Natural killer cell (primary cell): ENCODE data around the gene NANOS2. TPM values are rescaled to one million over a fixed set of nuclear protein-coding genes. Genes with fewer than 3 reads are reported as not detected.
A peak's percentile ranks its signal among the peaks of the same experiment; 100 is the strongest.

Experiments used
- ATAC-seq, 3 donors: fragments of 150-1000 bp in 2 of 3; fragments of 200-7000 bp in 1 of 3; cut with Tn5 transposase; 1 replicate in 1 of 3; 2 replicates in 2 of 3; pipeline ENCODE4 v1.10.0; 2021; ENCODE audit warnings: mild to moderate bottlenecking in 2 of 3, moderate library complexity in 2 of 3
- DNase-seq, 2 donors: peaks; one replicate each; pipeline versions ENCODE4 v3.0.0 to v3.0.0-alpha.2; 2013 to 2021; ENCODE audit warnings: mixed read lengths in 1 of 2
- H3K27ac ChIP-seq: one replicate; pipeline ENCODE4 v1.5.1; 2013; ENCODE audit warnings: mild to moderate bottlenecking, low read length
- H3K27me3 ChIP-seq: one replicate; pipeline ENCODE4 v1.6.1; 2013; ENCODE audit warnings: low read length; ENCODE audit not compliant: control insufficient read depth, insufficient read depth
- H3K36me3 ChIP-seq: one replicate; pipeline ENCODE4 v1.6.1; 2013; ENCODE audit warnings: low read length; ENCODE audit not compliant: control insufficient read depth, insufficient read depth
- H3K4me1 ChIP-seq: one replicate; pipeline ENCODE4 v1.6.1; 2013; ENCODE audit warnings: low read length; ENCODE audit not compliant: control insufficient read depth, insufficient read depth
- H3K4me3 ChIP-seq: one replicate; pipeline ENCODE4 v1.5.1; 2013; ENCODE audit warnings: low read length
- H3K9me3 ChIP-seq: one replicate; pipeline ENCODE4 v1.6.1; 2013; ENCODE audit warnings: low read length; ENCODE audit not compliant: control insufficient read depth, insufficient read depth
- H3K27ac Mint-ChIP-seq, 2 donors: one replicate each; pipeline ENCODE4 v1.8.0; 2022; ENCODE audit warnings: mild to moderate bottlenecking in 2 of 2, mixed read lengths in 2 of 2, moderate library complexity in 1 of 2
- H3K27me3 Mint-ChIP-seq, 2 donors: one replicate each; pipeline ENCODE4 v1.8.0; 2022; ENCODE audit warnings: low read depth in 2 of 2, mixed read lengths in 2 of 2
- H3K36me3 Mint-ChIP-seq: one replicate; pipeline ENCODE4 v1.8.0; 2022; ENCODE audit warnings: mixed read lengths
- H3K4me1 Mint-ChIP-seq, 2 donors: one replicate each; pipeline ENCODE4 v1.8.0; 2022; ENCODE audit warnings: mixed read lengths in 2 of 2
- H3K4me3 Mint-ChIP-seq: one replicate; pipeline ENCODE4 v1.8.0; 2022; ENCODE audit warnings: mild to moderate bottlenecking, moderate library complexity, mixed read lengths
- H3K9me3 Mint-ChIP-seq, 2 donors: one replicate each; pipeline ENCODE4 v1.8.0; 2022; ENCODE audit warnings: mixed read lengths in 2 of 2
- WGBS: methylation state at CpG from one replicate; pipeline ENCODE4 v1.1.7; 2013; ENCODE audit warnings: missing lambda C conversion rate; ENCODE audit not compliant: insufficient coverage; 5-methylcytosine and 5-hydroxymethylcytosine counted together
- intact Hi-C: fragments of 100-400 bp; cut with micrococcal nuclease; formaldehyde crosslinking; loops from one replicate; pipeline ENCODE4 v1.14.2; 2022
- total RNA-seq, 4 donors: library from RNA; stranded (reverse); fragments of 120-200 nt in 1 of 4; gene quantifications; one replicate each; pipeline versions ENCODE4 v1.2.3 to v1.2.4, GENCODE V29; 2013 to 2022
- TF ChIP-seq, protein P1 (sequence below): fragments of 200-600 bp; IDR thresholded peaks from one replicate; pipeline ENCODE4 v1.8.0; 2022; ENCODE audit warnings: antibody characterized with exemption

The NANOS2 gene
- total RNA-seq, 3 donors from 2014 or later (not counting 1 experiment from before 2014, with no cell fraction given) = not detected

- ATAC-seq (no peak), DNase-seq (no peak)
- TF ChIP-seq, protein P1, sequence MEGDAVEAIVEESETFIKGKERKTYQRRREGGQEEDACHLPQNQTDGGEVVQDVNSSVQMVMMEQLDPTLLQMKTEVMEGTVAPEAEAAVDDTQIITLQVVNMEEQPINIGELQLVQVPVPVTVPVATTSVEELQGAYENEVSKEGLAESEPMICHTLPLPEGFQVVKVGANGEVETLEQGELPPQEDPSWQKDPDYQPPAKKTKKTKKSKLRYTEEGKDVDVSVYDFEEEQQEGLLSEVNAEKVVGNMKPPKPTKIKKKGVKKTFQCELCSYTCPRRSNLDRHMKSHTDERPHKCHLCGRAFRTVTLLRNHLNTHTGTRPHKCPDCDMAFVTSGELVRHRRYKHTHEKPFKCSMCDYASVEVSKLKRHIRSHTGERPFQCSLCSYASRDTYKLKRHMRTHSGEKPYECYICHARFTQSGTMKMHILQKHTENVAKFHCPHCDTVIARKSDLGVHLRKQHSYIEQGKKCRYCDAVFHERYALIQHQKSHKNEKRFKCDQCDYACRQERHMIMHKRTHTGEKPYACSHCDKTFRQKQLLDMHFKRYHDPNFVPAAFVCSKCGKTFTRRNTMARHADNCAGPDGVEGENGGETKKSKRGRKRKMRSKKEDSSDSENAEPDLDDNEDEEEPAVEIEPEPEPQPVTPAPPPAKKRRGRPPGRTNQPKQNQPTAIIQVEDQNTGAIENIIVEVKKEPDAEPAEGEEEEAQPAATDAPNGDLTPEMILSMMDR = peak; percentile 52
- intact Hi-C loops = loop anchor here (1.0 to 2.0 kb wide), 2 partner anchors 66 to 113 kb away; no protein-coding TSS in a partner anchor
- Mint-ChIP-seq H3K4me3 (peak overlapping the region; percentile 92), H3K36me3 (no peaks in the 10 kb centered on the region), H3K27ac (peak overlapping the region; percentile 79 to 83), H3K4me1 (peaks cover 17 to 35% of the 10 kb centered on the region in 2 donors), H3K9me3 (no peaks in the 10 kb centered on the region), H3K27me3 (peaks cover 0 to 10% of the 10 kb centered on the region in 2 donors)
- no peaks in the 10 kb centered on the region for H3K9me3 ChIP-seq
- H3K27ac ChIP-seq = no peak overlapping the region
- H3K4me3 ChIP-seq = no peak overlapping the region
- H3K27me3 ChIP-seq = no peaks in the 10 kb centered on the region
- peaks cover 37% of the 10 kb centered on the region for H3K4me1 ChIP-seq
- H3K36me3 ChIP-seq = no peaks in the 10 kb centered on the region
- no CpG with 5 or more reads among the region's 5 CpGs for WGBS
Measured at GRCh38 chr19:45883586-45883880, 31.0 kb downstream of the NANOS2 start.

DNA sequence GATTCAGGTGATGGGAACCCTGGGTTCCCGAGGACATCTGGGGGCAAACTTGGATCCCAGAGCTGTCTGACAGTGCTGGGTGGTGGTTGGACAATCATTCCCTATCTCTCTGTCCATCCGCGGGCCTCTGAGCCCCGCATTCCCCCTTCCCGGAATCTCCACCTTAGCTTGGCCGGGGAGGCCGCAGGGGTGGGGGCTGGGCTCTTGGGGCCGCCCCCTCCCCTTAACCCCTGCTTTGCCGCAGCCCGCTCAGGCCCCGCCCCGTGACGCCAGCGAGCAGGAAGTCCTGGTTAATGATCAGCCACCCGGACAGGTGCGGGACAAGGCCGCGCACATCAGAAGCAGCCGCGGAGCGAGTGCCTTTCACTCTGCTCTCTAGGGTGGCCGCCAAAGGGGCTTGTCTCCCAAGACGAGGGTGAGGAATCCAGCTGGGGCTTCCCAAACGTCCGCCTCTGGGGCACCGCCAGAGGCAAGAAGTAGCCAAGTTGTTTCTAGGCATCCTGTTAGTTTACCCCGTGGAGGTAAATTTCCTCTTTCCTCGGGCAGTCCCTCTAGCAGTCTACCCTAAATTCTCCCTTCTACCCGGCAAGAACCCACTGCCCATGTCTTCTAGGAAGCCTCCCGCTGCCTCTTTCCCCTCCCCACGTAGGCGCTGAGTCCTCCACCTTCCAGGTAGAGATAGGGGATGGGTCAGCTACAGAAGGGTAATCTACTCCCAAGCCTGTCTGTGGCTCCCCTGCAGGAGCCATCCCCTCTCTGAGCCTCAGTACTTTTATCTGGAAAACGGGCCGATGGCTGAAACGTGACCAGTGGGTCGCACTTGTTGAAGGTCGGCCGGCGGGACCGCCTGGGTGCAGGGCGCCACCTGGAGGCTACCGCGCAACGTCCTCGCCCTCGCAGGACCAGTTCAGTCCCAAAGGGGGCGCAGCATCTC, 31.7 kb downstream of the NANOS2 start:
- H3K27ac ChIP-seq = no peak overlapping the region
- peaks cover 37% of the 10 kb centered on the region for H3K4me1 ChIP-seq
- H3K36me3 ChIP-seq = no peaks in the 10 kb centered on the region
- peaks cover 0 to 13% of the 10 kb centered on the region in 2 donors for H3K27me3 Mint-ChIP-seq
- TF ChIP-seq, protein P1 = peak; percentile 98
- DNase-seq (peak; percentile 87 to 93), ATAC-seq (peak; percentile 52 to 65 (median 53))
- WGBS = 36% methylated on average over 46 of the region's 47 CpGs
- no peaks in the 10 kb centered on the region for H3K36me3 Mint-ChIP-seq
- H3K4me3 Mint-ChIP-seq = peak overlapping the region; percentile 92
- intact Hi-C loops = loop anchor here (1.0 to 2.0 kb wide), 2 partner anchors 66 to 112 kb away; no protein-coding TSS in a partner anchor
- H3K4me1 Mint-ChIP-seq = peaks cover 17 to 38% of the 10 kb centered on the region in 2 donors
- no peak overlapping the region for H3K4me3 ChIP-seq
- H3K27ac Mint-ChIP-seq = peak overlapping the region; percentile 79 to 83
- no peaks in the 10 kb centered on the region for H3K9me3 Mint-ChIP-seq
- H3K9me3 ChIP-seq = no peaks in the 10 kb centered on the region
- no peaks in the 10 kb centered on the region for H3K27me3 ChIP-seq

- no peak overlapping the region for H3K4me3 ChIP-seq
- DNase-seq (no peak), ATAC-seq (no peak)
- Mint-ChIP-seq H3K36me3 (no peaks in the 10 kb centered on the region), H3K9me3 (no peaks in the 10 kb centered on the region), H3K27me3 (peaks cover 0 to 14% of the 10 kb centered on the region in 2 donors), H3K27ac (no peak overlapping the region), H3K4me1 (peaks cover 17 to 39% of the 10 kb centered on the region in 2 donors), H3K4me3 (no peak overlapping the region)
- H3K9me3 ChIP-seq = no peaks in the 10 kb centered on the region
- no peaks in the 10 kb centered on the region for H3K27me3 ChIP-seq
- H3K36me3 ChIP-seq = no peaks in the 10 kb centered on the region
- H3K27ac ChIP-seq = no peak overlapping the region
- WGBS = 82% methylated on average over 4 of the region's 4 CpGs
- intact Hi-C loops = loop anchor here (2.0 kb wide), 1 partner anchor 111 kb away; no protein-coding TSS in a partner anchor
- peaks cover 40% of the 10 kb centered on the region for H3K4me1 ChIP-seq
- TF ChIP-seq, protein P1 = no peak
Measured at GRCh38 chr19:45881909-45882528, 32.6 kb downstream of the NANOS2 start.
